Measurements from ENCODE around the gene RAB3C.
"Not testable (repeated sequence)": the region's sequence is repeated elsewhere in the genome, so short reads cannot be mapped to it uniquely, and the experiment has no call there.

The RAB3C gene

DNA sequence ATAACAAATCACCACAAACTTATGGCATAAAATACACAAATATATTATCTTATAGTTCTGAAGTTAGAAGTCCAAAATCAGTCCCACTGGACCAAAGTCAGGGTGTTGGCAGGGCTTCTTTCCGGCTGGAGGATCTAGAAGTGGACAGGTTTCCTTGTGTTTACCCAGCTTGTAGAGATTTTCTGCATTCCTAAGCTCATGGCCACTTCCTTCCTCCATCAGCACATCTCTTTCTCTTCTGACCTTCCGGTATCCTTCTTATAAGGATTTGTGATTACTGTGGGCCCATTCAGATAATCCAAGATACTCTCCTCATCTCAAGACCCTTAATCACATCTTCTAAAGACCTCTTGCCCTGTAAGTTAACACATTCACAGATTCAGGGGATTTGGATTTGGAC, 97.6 kb downstream of the RAB3C start:
- FAIRE-seq: no peak

DNA sequence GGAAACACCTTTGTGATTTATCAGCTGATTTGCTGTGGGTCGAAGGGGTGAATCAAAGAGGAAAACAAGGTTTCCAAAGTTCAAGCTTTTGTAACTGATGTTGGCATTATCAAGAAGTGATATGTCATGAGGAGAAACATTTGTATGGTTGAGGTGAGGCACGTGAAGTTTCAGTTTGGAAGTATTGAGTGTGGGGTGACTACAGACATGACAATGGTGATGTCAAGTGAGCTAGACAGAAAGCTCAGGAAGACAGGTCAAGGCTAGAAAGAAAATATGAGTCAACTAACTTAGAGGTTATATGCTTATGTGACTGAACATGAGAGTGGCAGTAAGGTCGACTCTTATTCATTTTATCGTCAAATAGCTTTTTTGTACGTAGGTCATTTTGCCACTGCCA, 99.1 kb downstream of the RAB3C start:
- no peak for FAIRE-seq

DNA sequence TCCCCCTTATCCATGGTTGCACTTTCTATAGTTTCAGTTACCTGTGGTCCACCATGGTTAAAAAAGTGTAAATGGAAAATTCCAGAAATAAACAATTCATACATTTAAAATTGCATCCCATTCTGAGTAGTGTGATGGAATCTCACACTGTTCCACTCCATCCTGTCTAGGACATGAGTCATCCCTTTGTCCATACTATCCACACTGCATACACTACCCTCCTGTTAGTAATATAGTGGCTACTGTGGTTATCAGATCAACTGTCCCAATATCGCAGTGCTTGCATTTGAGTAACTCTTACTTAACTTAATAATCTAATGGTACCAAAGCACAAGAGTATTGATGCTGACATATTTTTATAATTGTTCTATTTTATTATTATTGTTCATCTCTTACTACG, 100.7 kb downstream of the RAB3C start:
- no peak for FAIRE-seq

DNA sequence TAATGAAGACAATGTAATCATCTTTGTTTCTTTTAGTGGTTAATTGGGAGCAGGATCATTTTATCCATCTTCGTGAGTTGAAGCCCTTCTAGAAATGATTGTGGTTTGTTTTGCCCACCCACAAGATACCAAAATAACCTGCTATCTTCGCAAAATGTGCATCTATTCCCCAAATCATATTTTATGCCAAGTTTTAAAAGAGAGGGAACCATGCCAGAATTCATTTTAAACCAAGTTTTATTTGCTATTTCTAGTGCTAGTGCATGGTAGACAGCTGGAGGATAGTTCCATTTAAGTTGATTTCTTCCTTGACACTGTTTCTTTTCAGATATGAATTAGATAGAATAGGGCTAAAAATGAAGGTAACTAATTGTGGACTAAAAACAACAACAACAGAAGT, 104.2 kb downstream of the RAB3C start:
- no peak for FAIRE-seq

DNA sequence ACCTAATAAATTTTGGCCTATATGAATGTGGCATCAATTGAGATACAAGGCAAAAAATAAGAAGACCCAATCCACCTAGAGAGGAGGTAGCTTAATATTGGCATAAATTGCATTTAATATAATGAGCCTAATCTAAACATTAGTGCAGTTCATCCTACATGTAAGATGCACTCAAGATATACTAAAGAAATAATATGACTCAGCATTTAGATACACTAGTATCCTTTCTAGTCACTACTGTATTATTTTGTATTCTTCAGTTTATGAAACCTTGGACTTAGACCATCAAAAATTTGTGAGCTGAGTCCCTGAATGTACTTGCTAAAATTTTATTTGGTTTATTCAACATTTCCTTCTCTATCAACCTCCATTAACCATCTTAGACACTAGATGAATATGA, 104.7 kb downstream of the RAB3C start:
- FAIRE-seq: no peak

DNA sequence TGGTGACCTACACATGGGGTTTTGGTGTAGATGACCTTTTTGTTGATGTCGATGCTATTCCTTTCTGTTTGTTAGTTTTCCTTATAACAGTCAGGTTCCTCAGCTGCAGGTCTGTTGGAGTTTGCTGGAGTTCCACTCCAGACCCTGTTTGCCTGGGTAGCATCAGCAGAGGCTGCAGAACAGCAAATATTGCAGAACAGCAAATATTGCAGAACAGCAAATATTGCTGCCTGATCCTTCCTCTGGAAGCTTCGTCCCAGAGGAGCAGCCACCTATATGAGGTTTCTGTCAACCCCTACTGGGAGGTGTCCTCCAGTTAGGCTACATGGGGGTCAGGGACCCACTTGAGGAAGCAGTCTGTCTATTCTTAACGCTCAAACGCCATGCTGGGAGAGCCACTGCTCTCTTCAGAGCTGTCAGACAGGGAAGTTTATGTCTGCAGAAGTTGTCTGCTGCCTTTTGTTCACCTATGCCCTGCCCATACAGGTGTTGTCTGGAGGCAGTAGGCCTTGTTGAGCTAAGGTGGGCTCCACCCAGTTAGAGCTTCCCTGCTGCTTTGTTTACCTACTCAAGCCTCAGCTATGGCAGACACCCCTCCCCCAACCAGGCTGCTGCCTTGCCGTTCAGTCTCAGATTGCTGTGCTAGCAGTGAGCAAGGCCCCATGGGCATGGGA, 116.3 kb downstream of the RAB3C start:
- FAIRE-seq: not testable (repeated sequence)

DNA sequence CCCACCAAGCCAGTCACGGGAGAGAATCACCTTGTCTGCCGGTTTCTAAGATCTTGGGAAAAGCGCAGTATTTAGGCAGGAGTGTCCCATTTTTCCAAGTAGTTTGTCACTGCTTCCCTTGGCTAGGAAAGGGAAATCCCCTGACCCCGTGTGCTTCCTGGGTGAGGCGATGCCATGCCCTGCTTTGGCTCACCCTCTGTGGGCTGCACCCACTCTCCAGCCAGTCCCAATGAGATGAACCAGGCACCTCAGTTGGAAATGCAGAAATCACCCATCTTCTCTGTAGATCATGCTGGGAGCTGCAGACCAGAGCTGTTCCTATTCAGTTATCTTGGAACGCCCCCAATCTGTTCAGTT, 116.9 kb downstream of the RAB3C start:
- FAIRE-seq: no peak

DNA sequence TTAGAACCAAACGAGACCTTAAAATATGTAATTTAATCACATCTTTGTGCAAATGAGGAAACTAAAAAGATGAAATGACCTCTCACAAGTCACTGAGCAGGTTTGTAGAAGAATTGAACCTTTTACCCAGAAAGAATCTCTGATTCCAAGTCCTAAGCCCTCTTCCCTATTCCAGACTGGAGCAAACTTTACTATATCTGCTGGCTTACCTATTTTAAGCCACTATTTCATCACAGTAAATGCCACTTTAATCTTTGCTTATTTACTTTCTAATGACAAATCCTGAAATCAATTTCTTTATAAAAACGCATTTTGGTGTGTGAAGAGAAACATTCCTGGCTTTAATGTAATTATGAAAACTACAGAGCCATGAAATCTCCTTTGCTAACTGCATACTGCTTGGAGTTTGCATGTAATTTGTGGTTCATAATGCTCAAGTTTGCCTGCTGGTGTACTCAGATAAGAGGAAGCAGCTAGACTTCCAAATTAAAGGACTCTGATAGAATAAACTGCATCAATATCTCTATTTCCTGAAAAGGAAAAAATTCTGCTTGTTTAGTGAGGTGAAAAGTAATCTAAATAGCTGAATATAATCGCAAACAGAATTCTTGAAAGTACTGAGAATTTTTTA, 121.2 kb downstream of the RAB3C start:
- FAIRE-seq: no peak

DNA sequence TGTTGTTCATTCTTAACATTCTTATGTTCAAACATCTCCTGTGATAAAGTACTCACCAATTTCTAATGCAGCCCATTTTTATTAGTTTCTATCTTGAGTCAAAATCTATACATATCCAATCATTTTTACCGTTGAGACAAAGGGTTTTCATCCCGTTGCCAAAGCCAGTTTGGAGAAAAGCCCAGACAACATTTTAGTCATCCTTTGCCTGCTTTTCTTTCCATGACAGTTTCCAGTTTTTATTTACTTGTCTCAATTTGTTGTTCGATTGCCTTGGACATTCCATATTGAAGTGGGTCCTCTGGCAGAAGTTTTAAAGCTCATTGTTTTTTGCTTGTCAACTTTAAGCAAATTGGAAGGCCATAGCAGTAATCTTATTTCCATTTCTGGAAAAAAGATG, 123.9 kb downstream of the RAB3C start:
- no peak for FAIRE-seq

DNA sequence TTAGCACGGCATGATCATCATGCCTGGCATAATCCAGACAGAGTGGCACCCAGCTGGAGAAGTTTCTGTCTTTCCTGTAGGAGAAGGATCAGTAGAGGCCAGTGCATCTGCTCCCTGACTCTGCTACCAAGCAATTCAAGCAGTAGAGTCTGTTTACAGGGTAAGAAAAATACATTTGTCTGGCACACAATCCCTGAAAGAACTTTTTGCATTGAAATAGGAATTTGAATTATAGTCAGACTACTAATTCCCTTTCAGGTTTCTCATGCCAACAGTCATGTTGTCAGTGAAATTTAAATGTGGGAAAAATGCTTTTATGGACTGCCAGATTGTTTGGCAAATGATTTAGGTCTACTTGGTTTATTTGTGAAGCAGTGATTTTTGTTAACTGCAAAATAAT, 125.6 kb downstream of the RAB3C start:
- no peak for FAIRE-seq

DNA sequence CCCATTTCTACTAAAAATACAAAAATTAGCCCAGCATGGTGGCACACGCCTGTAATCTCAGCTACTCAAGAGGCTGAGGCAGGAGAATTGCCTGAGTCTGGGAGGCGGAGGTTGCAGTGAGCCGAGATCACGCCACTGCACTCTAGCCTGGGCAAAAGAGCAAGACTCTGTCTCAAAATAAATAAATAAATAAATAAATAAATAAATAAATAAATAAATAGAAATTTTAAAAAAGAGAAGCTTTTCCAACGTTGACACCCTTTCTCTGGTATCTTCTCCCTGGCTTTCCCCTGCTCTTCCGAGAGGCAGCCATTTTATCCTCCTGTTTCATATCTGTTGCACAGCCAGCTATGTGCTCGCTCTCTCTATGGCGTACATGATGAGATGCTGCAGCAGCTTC, 127.5 kb downstream of the RAB3C start:
- FAIRE-seq: not testable (repeated sequence)

DNA sequence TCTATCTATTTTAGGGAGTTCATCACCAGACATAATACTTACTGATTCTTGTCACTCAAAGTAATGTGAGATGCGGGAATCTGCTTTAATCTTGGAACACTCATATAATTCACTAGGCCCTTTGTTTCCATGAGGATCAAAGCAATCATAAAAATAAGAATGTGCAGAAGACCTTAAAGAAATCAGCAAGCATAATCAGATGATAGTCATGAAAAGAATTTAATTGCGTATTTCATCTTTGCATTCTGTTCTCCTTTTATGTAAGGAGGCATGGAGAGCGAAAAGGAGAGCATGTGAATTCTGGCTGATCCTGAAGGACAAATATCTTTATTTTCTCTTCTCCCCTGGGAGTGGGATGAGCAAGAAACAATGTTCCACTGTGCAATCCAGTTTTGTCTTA, 128.0 kb downstream of the RAB3C start:
- FAIRE-seq: no peak

DNA sequence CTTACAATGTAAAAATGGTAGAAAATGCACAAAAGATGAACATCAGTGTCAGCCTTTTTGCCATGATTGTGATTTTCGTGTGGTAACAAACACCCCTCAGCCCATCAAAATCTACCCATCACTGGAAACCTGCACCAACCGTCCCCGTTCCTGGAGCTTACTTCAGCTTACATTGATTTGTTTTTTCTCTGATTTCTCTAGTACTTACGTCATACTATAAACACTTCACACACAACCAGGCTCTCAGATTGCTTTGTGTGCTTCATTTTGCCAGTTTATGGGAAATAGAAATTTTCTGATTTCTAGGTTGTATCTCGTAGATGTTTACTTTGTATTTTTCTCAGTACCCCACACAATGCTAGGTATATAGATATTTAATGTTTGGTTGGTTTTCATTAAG, 129.1 kb downstream of the RAB3C start:
- FAIRE-seq: no peak

DNA sequence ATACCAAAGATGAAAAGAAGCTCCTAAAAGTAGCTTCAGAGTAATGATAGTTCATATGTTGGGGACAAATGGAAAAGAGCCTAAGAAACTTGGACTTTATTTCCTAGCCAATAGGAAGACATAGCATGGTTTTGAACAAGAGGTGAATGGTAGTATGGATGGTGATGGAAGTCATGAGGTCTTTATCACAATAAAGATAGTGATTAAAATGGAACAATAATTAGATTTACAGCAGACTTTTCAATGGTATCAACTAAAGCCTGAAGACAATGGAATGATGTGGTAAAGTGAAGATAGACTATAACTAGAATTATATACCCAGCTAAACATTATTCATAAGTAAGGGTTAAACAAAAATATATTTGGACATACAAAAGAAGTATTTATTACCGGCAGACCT, 131.2 kb downstream of the RAB3C start:
- no peak for FAIRE-seq

DNA sequence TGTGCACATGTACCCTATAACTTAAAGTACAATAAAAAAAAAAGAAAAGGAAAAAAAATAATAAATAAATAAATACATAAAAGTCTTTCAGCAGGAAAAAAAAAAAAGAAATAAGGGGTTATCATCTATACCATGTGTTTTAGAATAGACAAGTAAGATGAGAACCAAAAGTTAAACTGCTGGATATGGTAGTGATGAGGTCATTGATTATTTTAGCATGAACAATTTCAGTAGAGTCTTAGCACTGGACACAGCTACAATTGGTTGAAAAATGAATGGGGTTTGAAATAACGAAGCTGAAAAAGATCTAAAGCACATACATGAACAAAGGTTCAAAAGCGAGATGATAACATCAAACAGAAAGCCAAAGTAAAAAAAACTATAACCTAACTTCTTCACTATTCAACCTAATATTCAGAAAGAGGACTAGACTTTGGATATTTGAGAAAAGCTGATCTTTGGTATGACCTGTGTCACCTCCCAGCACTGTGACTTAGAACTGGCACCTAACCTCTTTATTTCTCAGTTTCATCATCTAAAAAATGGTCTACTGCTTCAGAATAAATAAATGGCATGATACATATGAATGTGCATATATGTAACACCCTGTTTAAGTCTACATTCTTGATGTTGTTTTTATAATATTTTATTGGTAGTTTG, 133.3 kb downstream of the RAB3C start:
- no peak for FAIRE-seq

DNA sequence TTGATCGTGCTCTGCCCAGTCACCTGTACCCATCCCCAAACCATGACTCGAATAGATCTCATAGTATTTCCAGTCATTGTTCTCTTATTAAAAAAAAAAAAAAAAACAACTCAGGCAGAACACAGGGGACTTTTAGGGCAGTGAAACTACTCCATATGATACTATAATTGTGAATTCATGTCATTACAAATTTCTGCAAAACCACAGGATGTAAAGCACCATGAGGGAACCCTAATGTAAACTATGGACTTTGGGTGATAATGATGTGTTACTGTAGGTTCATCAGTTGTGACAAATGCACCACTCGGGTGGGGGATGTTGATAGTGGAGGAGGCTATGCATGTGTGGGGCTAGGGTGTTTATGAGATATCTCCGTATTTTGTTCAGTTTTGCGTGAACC, 133.8 kb downstream of the RAB3C start:
- FAIRE-seq: no peak

DNA sequence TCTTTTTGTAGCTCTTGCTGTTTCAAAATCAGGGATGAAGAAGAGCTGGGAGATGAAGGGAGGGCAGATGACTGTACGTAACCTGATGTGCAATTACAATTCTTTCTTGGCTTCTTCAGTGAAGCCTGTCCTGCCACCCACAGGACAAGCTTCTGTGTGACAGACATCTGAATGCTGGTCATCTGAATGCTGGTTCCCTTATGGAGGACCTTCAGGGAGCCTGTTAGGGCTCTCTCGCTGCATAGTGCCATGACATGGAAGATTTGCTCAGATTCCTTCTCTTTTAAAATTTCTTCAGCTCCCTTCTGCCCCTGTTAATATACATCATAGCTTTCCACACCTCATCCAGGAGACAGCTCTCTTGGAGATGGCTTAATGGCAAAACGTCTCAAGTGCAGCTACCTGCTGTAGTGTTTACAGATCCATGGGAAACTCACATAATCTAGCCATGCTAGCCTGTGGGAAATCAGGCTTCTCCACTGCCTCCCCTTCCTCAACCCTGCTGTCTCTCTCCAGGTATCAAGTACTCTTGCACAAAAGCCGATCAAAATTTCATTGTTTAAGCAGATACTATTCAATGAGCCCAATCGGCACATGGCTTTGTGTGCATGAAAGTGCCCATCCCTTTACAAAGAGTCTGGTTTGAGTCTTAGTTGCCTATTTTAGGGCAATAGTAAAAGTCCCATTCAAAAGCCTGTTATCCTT, 134.6 kb downstream of the RAB3C start:
- FAIRE-seq: no peak

DNA sequence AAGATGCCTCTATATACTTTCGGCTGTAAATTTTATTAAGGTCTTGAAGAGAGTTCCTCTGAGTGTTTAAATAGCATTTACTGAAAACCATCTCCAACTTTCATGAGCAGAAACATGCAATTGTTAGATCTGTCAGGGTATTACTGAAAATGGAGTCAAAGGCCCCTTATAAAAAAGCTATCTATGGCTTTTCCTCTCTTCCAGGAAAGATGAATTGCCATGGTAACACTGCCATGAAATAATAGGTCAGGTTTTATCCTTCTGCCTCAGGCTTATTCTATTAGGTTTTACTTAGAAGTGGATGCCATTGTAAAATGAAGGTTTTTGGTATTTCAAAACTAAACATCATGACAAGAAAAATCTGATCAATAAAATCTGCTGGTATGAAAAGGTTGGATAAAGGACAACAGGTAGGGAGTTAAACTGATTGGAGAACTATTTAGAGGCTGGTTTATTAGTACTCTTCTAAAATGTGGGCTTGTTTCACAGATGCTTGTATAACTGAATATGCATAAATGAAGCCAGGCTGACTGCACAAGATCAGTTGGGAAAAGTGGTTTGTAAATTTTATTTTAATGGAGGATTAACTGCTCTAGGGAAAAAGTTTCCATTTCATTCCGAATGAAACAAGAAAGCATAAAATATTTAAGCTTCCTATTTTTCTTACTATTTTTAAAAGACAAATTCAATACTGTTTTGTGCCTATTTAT, 135.5 kb downstream of the RAB3C start:
- no peak for FAIRE-seq

DNA sequence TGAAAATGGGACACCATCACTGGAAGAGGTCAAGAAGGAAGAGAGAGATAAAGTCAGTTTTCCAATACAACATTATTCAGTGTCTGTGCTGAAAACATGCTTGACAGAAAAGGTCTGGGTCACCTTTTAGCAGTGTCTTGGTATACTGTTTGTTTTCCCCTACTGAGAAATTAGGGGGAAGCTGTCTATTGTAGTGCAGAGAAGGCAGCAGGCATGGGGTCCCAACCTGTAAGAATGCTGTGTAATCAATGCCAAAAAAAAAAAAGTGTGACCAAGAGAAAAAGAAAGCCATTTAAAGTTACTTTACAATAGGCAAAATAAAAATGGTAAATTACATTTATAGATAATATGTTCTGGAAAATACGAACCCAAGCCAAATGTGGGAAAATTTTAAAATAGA, 139.3 kb downstream of the RAB3C start:
- FAIRE-seq: no peak

DNA sequence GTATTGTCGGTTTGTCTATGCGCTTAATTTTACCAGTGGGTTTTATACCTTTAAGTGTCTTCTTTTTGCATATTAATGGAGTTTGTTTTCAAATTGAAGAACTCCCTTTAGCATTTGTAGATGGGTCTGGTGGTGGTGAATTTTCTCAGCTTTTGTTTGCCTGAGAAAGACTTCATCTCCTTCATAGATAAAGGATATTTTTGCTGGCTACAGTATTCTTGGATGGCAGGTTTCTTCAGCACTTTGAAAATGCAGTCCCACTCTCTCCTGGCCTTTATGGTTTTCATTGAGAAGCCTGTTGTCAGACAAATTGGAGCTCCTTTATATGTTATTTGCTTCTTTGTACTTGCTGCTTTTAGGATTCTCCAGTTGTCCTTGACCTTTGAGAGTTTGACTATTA, 142.1 kb downstream of the RAB3C start:
- no peak for FAIRE-seq

DNA sequence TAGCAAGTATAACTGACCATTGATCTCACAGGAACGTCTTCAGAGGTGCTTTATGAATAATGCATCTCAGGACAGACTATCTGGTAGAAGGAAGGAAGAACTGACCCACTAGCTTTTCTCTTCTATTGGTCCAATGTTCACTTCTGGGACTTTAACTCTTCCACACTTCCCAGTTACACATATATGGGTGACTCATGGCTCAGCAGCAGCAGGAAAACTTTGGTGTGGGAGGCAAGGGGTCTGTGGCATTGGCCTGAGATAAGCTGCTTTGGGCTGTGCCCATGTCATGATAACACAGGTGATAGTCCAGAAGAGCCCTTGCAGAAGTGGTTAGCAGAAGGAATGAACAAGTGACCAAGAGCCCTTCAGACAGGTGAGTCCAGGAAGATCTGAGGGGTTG, 148.8 kb downstream of the RAB3C start:
- no peak for FAIRE-seq

DNA sequence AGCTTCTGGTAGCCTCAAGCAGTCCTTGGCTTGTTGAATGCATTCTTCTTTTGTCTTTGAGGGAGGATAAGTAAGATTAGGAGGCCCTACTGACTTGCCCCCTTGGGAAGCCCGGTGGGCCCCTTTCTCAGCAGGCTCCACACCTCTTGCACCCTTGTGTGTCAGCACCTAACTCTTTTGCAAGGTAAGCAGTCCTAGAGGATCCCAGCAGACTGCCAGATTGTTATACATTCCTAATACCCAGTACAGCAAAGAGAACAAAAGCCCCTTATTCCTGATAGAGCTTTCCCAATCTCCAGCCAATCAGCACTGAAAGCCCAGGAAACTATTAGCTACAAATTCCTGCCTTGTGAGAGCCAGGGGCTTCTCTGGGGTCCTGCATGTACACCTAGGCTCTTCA, 152.8 kb downstream of the RAB3C start:
- FAIRE-seq: no peak

DNA sequence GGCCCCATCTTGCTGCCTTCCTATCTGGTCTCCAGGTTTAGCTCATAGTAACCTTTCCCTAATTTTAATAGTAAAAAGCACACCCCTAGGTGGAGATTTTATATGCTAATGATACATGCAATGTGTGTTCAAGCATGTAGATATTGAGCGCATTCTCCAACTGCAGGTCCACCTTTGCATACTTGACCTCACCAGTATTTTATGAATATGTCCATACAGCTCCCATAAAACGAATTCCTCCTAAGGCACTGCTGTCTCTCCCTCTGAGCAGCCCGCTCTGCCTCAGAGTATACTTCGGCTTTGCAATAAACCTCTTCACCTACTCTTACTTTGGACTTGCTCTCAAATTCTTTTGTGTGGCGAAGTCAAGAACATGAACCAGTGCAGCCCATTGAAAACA, 153.3 kb downstream of the RAB3C start:
- no peak for FAIRE-seq

Measured in TTC549 (cell line).